Lung (tissue), 12 donors: ENCODE results near the gene HCN3. TPM values are rescaled to one million over a fixed set of nuclear protein-coding genes. Genes with fewer than 3 reads are reported as not detected.

Experiments used
- ATAC-seq: fragments of 200-7000 bp; cut with Tn5 transposase; one replicate; pipeline ENCODE4 v1.9.1; 2020; ENCODE audit warnings: moderate number of reproducible peaks; ENCODE audit not compliant: insufficient read depth, low FRiP score
- DNase-seq, 3 donors: peaks; one replicate each; pipeline ENCODE4 v3.0.0-alpha.2; 2013 to 2017
- H3K27ac ChIP-seq, 2 donors: one replicate each; pipeline ENCODE4 v1.5.1; 2013; ENCODE audit warnings: mild to moderate bottlenecking in 2 of 2, moderate library complexity in 2 of 2, control low read depth in 1 of 2, inconsistent platforms in 1 of 2, low read depth in 1 of 2, low read length in 1 of 2
- H3K27me3 ChIP-seq, 3 donors: one replicate each; pipeline ENCODE4 v1.5.1; 2013; ENCODE audit warnings: low read length in 2 of 3; ENCODE audit not compliant: control insufficient read depth in 3 of 3, insufficient read depth in 3 of 3
- H3K36me3 ChIP-seq, 4 donors: one replicate each; pipeline ENCODE4 v1.5.1; 2013; ENCODE audit warnings: low read length in 4 of 4, mild to moderate bottlenecking in 1 of 4, moderate library complexity in 1 of 4; ENCODE audit not compliant: control insufficient read depth in 4 of 4, insufficient read depth in 4 of 4
- H3K4me1 ChIP-seq, 5 donors: one replicate each; pipeline ENCODE4 v1.5.1; 2013; ENCODE audit warnings: low read length in 5 of 5, mild to moderate bottlenecking in 2 of 5, moderate library complexity in 1 of 5; ENCODE audit not compliant: control insufficient read depth in 5 of 5, insufficient read depth in 5 of 5
- H3K4me3 ChIP-seq: one replicate; pipeline ENCODE4 v1.5.1; 2013; ENCODE audit warnings: mild to moderate bottlenecking, control low read depth, moderate library complexity
- H3K9ac ChIP-seq, 2 donors: one replicate each; pipeline ENCODE4 v1.5.1; 2013; ENCODE audit warnings: low read length in 2 of 2, control low read depth in 1 of 2; ENCODE audit not compliant: insufficient read depth in 1 of 2
- H3K9me3 ChIP-seq, 4 donors: one replicate each; pipeline ENCODE4 v1.5.1; 2013; ENCODE audit warnings: low read length in 3 of 4, mild to moderate bottlenecking in 1 of 4, moderate library complexity in 1 of 4; ENCODE audit not compliant: control insufficient read depth in 4 of 4, insufficient read depth in 3 of 4
- CTCF ChIP-seq: IDR thresholded peaks from 2 replicates; pipeline ENCODE4 v1.5.1; 2012; ENCODE audit warnings: mild to moderate bottlenecking; ENCODE audit errors: control extremely low read depth, extremely low read depth
- WGBS, 2 donors: extraction: QIAGEN DNeasy Blood & Tissue Kit; methylation state at CpG; one replicate each; pipeline ENCODE4 v1.1.7; 2013; 5-methylcytosine and 5-hydroxymethylcytosine counted together
- polyA plus RNA-seq, 2 donors: library from polyadenylated mRNA; stranded (reverse); fragments of 200-250 nt; gene quantifications; one replicate each; pipeline ENCODE4 v1.2.1, GENCODE V29; 2013
- total RNA-seq, 2 donors: library from RNA; depleted of rRNA in 1 of 2; stranded (reverse); fragments of >200 nt in 1 of 2; gene quantifications; one replicate each; pipeline ENCODE4 v1.2.1, GENCODE V29; 2014 to 2021
- donor health status: control.
- donor health status: control.
- donor health status: Bipolar disorder and iron deficiency.
- donor health status: healthy.
- donor health status: DM: yes; HTN: yes; CAD: no.

The HCN3 gene
- total and polyA plus RNA-seq, 4 donors = 1.0 to 4.7 (median 2.2) TPM

DNA sequence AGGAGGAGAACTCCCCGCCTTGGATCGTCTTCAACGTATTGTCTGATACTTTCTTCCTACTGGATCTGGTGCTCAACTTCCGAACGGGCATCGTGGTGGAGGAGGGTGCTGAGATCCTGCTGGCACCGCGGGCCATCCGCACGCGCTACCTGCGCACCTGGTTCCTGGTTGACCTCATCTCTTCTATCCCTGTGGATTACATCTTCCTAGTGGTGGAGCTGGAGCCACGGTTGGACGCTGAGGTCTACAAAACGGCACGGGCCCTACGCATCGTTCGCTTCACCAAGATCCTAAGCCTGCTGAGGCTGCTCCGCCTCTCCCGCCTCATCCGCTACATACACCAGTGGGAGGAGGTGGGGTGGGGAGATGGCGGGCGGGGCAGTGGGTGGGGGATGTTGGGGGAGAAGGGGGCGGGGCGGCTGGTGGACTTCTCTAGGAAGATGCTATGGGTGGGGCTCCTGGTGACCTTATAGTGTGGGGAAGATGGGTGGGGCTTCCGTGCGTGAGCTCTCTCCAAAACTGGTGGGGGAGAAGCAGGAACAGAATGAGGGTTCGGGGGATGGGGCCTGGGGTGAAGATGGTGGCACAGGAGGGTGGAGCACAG is 5.3 kb downstream of the HCN3 start:
- TF ChIP-seq CTCF = no peak
- 96% methylated on average over 29 of the region's 29 CpGs for WGBS, 2 donors
- H3K27ac ChIP-seq = no peak overlapping the region
- ATAC-seq (no peak), DNase-seq (no peak)
- no peaks in the 10 kb centered on the region for H3K9me3 ChIP-seq
- H3K4me1 ChIP-seq = peaks cover 0 to 13% (median 3%) of the 10 kb centered on the region in 5 donors
- H3K36me3 ChIP-seq = peaks cover 0 to 4% (median 0%) of the 10 kb centered on the region in 4 donors
- no peaks in the 10 kb centered on the region for H3K27me3 ChIP-seq
- H3K9ac ChIP-seq = no peak overlapping the region
- H3K4me3 ChIP-seq = no peak overlapping the region

DNA sequence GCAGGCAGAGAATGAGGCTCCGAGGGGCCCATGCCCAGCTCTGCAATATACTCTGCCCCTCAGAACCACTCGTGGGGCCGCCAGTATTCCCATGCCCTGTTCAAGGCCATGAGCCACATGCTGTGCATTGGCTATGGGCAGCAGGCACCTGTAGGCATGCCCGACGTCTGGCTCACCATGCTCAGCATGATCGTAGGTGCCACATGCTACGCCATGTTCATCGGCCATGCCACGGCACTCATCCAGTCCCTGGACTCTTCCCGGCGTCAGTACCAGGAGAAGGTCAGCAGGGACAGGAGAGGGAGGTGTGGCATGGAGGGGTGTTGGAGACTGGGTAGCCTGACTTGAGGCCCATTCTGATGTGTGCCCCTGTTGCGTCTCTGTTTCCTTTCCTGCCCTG is 7.2 kb downstream of the HCN3 start:
- no peaks in the 10 kb centered on the region for H3K9me3 ChIP-seq
- no peak overlapping the region for H3K9ac ChIP-seq
- H3K36me3 ChIP-seq = peaks cover 0 to 7% (median under 1%) of the 10 kb centered on the region in 4 donors
- ATAC-seq = no peak
- H3K4me3 ChIP-seq = no peak overlapping the region
- no peak overlapping the region for H3K27ac ChIP-seq
- H3K4me1 ChIP-seq = no peaks in the 10 kb centered on the region
- 93 to 95% methylated on average over 12 of the region's 12 CpGs for WGBS, 2 donors
- TF ChIP-seq CTCF = no peak
- no peak for DNase-seq
- H3K27me3 ChIP-seq = no peaks in the 10 kb centered on the region

GRCh38 chr1:155285063-155285462 is 7.8 kb downstream of the HCN3 start:
- no peaks in the 10 kb centered on the region for H3K4me1 ChIP-seq
- H3K27ac ChIP-seq = no peak overlapping the region
- H3K27me3 ChIP-seq = no peaks in the 10 kb centered on the region
- TF ChIP-seq CTCF = no peak
- ATAC-seq (no peak), DNase-seq (no peak)
- 93 to 97% methylated on average over 14 of the region's 14 CpGs for WGBS, 2 donors
- peaks cover 0 to 7% (median under 1%) of the 10 kb centered on the region in 4 donors for H3K36me3 ChIP-seq
- no peak overlapping the region for H3K9ac ChIP-seq
- H3K4me3 ChIP-seq = no peak overlapping the region
- no peaks in the 10 kb centered on the region for H3K9me3 ChIP-seq

DNA sequence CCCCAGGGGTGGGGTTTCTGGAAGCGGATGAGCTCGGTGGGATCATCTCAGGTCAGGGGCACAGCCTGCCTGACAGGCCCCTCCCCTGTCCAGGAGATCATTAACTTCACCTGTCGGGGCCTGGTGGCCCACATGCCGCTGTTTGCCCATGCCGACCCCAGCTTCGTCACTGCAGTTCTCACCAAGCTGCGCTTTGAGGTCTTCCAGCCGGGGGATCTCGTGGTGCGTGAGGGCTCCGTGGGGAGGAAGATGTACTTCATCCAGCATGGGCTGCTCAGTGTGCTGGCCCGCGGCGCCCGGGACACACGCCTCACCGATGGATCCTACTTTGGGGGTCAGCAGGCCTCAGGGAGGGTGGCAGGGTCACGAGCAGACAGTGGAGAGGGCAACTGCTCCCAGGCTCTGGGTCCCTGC is 8.4 kb downstream of the HCN3 start:
- H3K4me3 ChIP-seq = no peak overlapping the region
- H3K27me3 ChIP-seq = no peaks in the 10 kb centered on the region
- TF ChIP-seq CTCF = no peak
- no peak for DNase-seq
- peaks cover 0 to 7% (median under 1%) of the 10 kb centered on the region in 4 donors for H3K36me3 ChIP-seq
- WGBS, 2 donors = 93 to 96% methylated on average over 18 of the region's 18 CpGs
- ATAC-seq = no peak
- no peak overlapping the region for H3K27ac ChIP-seq
- H3K4me1 ChIP-seq = no peaks in the 10 kb centered on the region
- no peaks in the 10 kb centered on the region for H3K9me3 ChIP-seq
- H3K9ac ChIP-seq = no peak overlapping the region
